Mesothelial cell of epicardium (in vitro differentiated cells): ENCODE data around the gene KIAA1755. TPM values are rescaled to one million over a fixed set of nuclear protein-coding genes. Genes with fewer than 3 reads are reported as not detected.

ENCODE experiments used
- DNase-seq, 2 experiments: peaks; one replicate each; pipeline ENCODE4 v3.0.0; 2021; ENCODE audit warnings: low spot score in 2 of 2; ENCODE audit not compliant: unreplicated experiment in 2 of 2
- H3K27ac Mint-ChIP-seq: 2 replicates; pipeline ENCODE4 v1.8.0; 2021; ENCODE audit warnings: mixed read lengths
- H3K27me3 Mint-ChIP-seq: 2 replicates; pipeline ENCODE4 v1.8.0; 2021; ENCODE audit warnings: low read depth, mixed read lengths
- H3K36me3 Mint-ChIP-seq: 2 replicates; pipeline ENCODE4 v1.8.0; 2021; ENCODE audit warnings: mixed read lengths
- H3K4me1 Mint-ChIP-seq: 2 replicates; pipeline ENCODE4 v1.8.0; 2021; ENCODE audit warnings: mixed read lengths
- H3K4me3 Mint-ChIP-seq: 2 replicates; pipeline ENCODE4 v1.8.0; 2021; ENCODE audit warnings: mild to moderate bottlenecking, moderate library complexity, mixed read lengths
- H3K9me3 Mint-ChIP-seq: 2 replicates; pipeline ENCODE4 v1.8.0; 2021; ENCODE audit warnings: mixed read lengths
- total RNA-seq: library from RNA; stranded (reverse); gene quantifications from 3 replicates; pipeline ENCODE4 v1.2.1, GENCODE V29; 2021
- TF ChIP-seq, protein P1 (sequence below): fragments of 200-600 bp; sonication (generic); IDR thresholded peaks from one replicate; pipeline ENCODE4 v1.5.0; 2021; ENCODE audit warnings: antibody characterized with exemption; ENCODE audit not compliant: unreplicated experiment

The KIAA1755 gene
- total RNA-seq, 1 donor from 2014 or later, result 4.4 TPM

DNA sequence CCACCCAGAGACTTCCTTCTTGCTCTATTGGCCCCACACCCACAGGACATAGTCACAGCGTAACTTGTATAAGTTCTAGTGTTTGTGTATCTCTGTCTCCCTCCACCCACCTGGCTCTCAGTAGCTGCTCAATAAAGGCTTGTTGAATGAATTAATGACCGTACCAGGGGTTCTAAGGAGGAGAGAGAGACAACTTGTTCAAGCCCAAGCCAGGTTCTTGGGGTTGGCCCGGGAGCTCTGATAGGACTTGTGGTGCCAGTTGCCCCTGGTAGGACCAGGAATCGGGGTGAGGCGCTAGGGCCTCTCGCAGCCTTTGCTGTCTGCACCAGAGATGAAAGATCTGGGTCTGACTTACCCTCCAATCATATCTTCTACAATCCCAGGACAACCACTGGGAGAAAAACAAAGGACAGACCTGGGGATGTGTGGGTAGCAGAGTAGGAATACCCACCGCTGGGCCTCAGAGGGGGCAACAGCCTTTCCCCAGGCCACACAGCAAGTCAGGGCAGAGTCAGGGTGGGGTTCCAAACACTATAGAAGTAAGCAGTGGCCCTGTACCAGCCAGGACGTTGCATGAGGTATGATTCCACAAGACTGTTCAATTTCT, 90.2 kb downstream of the KIAA1755 start:
- Mint-ChIP-seq H3K27ac (peak overlapping the region; percentile 89), H3K4me3 (no peak overlapping the region), H3K27me3 (no peaks in the 10 kb centered on the region), H3K36me3 (no peaks in the 10 kb centered on the region), H3K9me3 (no peaks in the 10 kb centered on the region), H3K4me1 (peaks cover 52% of the 10 kb centered on the region)
- TF ChIP-seq, protein P1, sequence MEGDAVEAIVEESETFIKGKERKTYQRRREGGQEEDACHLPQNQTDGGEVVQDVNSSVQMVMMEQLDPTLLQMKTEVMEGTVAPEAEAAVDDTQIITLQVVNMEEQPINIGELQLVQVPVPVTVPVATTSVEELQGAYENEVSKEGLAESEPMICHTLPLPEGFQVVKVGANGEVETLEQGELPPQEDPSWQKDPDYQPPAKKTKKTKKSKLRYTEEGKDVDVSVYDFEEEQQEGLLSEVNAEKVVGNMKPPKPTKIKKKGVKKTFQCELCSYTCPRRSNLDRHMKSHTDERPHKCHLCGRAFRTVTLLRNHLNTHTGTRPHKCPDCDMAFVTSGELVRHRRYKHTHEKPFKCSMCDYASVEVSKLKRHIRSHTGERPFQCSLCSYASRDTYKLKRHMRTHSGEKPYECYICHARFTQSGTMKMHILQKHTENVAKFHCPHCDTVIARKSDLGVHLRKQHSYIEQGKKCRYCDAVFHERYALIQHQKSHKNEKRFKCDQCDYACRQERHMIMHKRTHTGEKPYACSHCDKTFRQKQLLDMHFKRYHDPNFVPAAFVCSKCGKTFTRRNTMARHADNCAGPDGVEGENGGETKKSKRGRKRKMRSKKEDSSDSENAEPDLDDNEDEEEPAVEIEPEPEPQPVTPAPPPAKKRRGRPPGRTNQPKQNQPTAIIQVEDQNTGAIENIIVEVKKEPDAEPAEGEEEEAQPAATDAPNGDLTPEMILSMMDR, result no peak
- DNase-seq, result no peak

GRCh38 chr20:38169636-38170193, 90.8 kb downstream of the KIAA1755 start:
- H3K4me1 Mint-ChIP-seq, result peaks cover 47% of the 10 kb centered on the region
- no peaks in the 10 kb centered on the region for H3K27me3 Mint-ChIP-seq
- TF ChIP-seq, protein P1, result no peak
- DNase-seq, result no peak
- no peaks in the 10 kb centered on the region for H3K36me3 Mint-ChIP-seq
- no peaks in the 10 kb centered on the region for H3K9me3 Mint-ChIP-seq
- H3K27ac Mint-ChIP-seq, result no peak overlapping the region
- H3K4me3 Mint-ChIP-seq, result no peak overlapping the region

GRCh38 chr20:38168791-38169589, 91.5 kb downstream of the KIAA1755 start:
- no peaks in the 10 kb centered on the region for H3K36me3 Mint-ChIP-seq
- peaks cover 47% of the 10 kb centered on the region for H3K4me1 Mint-ChIP-seq
- DNase-seq, result no peak
- TF ChIP-seq, protein P1, result no peak
- no peaks in the 10 kb centered on the region for H3K27me3 Mint-ChIP-seq
- no peak overlapping the region for H3K27ac Mint-ChIP-seq
- H3K9me3 Mint-ChIP-seq, result no peaks in the 10 kb centered on the region
- H3K4me3 Mint-ChIP-seq, result no peak overlapping the region

DNA sequence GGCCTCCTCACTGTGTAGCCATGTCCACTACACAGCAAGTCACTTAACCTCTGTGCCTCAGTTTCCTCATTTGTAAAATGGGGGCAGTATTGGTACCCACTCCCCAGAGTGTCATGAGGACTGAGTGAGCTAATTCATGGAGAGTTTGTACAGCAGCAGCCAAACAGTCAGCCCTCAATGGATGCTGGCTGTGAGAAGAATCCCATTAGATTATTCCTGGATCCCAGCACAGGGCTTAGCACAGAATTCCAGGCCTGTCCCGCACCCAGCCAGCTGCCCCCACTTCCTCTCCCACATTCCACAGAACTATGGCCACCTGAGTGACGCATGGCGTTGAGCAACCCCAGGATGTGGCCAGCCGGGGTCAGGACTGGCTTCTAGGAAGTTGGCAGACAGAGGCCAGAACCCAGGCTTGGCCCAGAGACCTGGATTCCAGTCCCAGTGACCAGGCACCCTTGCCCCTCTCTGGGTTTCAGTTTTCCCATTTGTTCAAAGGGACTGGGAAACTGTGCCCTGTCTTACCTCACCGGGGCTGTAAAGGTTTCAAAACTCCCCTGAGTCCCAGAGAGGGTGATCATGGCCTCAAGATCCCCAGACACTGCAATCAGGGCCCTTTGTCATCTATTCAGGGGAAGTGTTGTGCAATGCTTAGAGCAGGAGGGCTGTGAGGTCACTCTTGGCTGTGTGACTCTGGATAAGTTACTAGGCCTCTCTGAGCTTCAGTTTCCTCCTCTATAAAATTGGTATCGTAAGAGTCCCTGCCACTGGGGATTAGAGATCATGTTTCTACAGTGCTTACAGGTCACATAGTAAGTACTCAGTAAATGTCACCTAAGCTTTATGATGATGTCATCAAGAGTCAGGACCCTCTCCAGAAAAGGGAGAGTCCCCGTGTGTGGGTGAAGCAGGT, 92.4 kb downstream of the KIAA1755 start:
- Mint-ChIP-seq H3K9me3 (no peaks in the 10 kb centered on the region), H3K4me1 (peaks cover 44% of the 10 kb centered on the region), H3K27me3 (no peaks in the 10 kb centered on the region), H3K36me3 (no peaks in the 10 kb centered on the region), H3K27ac (peak overlapping the region; percentile 30), H3K4me3 (no peak overlapping the region)
- TF ChIP-seq, protein P1, result no peak
- no peak for DNase-seq

GRCh38 chr20:38167328-38167850, 93.1 kb downstream of the KIAA1755 start:
- Mint-ChIP-seq H3K4me3 (no peak overlapping the region), H3K36me3 (no peaks in the 10 kb centered on the region), H3K27me3 (no peaks in the 10 kb centered on the region), H3K9me3 (no peaks in the 10 kb centered on the region), H3K27ac (peak overlapping the region; percentile 55), H3K4me1 (peaks cover 42% of the 10 kb centered on the region)
- TF ChIP-seq, protein P1, result no peak
- no peak for DNase-seq
